ENCODE results near the gene SAMD8.
A peak's percentile ranks its signal among the peaks of the same experiment; 100 is the strongest.

Gene SAMD8

DNA sequence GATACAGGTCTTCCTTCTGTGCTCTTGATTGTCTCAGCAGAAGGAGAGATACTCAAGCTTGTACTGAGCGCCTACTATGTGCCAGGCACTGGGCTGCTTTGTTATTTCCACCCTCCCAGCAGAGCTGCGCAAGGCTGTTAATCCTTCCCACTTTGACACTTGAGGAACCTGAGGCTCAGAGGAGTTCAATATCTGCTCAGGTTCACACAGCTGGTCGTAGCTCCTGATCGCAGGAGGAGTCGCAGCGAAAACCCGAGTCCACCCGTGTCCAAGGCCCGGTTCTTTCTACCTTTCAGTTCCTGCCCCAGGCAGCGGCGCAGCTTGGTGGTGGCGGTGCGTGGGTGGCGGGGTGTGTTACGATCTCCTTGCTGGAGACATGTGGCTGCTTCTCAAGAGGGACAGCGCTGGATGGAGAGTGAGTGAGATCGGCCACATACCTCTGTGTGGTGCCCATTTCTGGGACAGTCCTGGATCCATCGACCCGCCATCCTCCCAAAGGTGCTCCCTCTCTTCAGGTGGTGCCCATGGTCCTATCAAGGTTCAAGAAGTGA is 26.5 kb upstream of the SAMD8 start:
- Histone ChIP-seq H2BK120ac (ENCODE audit: low read depth, low read length) (no peak overlapping the region), H4K91ac (ENCODE audit: low read depth, low read length, poor library complexity) (no peak overlapping the region), H2BK12ac (ENCODE audit: low read length) (no peak overlapping the region), H2AK5ac (ENCODE audit: low read depth, low read length) (peak overlapping the region; percentile 39), H3K23ac (ENCODE audit: low read depth, low read length, poor library complexity) (no peak overlapping the region), H4K8ac (ENCODE audit: low read depth, low read length) (no peak overlapping the region), H3K36me3 (replicated peaks in 1 of 2; ENCODE audit: control insufficient read depth in 2 of 2, insufficient read depth in 2 of 2, low read length in 2 of 2) (no peaks in the 10 kb centered on the region), H3K79me1 (ENCODE audit: low read depth, low read length) (no peaks in the 10 kb centered on the region), H2BK5ac (ENCODE audit: low read length) (no peak overlapping the region), H3K4me3 (ENCODE audit: low read length in 2 of 2) (peak overlapping the region in 1 of 2 donors; percentile 21), H3K14ac (ENCODE audit: low read length) (no peak overlapping the region), H3K27ac (replicated peaks; ENCODE audit: low read length) (no peak overlapping the region), H2AFZ (ENCODE audit: low read length) (peak overlapping the region; percentile 39), H3K9ac (ENCODE audit: low read depth, low read length, poor library complexity) (no peak overlapping the region), H3K18ac (ENCODE audit: low read length) (peak overlapping the region; percentile 13), H2BK15ac (ENCODE audit: low read length) (no peak overlapping the region), H3K27me3 (ENCODE audit: control insufficient read depth in 3 of 3, insufficient read depth in 3 of 3, low read depth in 1 of 3, low read length in 3 of 3) (no peaks in the 10 kb centered on the region), H3K4me1 (ENCODE audit: control insufficient read depth in 2 of 2, insufficient read depth in 1 of 2, low read depth in 1 of 2, low read length in 2 of 2) (peaks cover 13 to 26% of the 10 kb centered on the region in 2 donors), H3K4me2 (ENCODE audit: insufficient read depth, low read length, poor library complexity, severe bottlenecking) (no peak overlapping the region), H3K4ac (ENCODE audit: low read length) (no peak overlapping the region), H3K9me3 (replicated peaks in 1 of 2; ENCODE audit: control insufficient read depth in 2 of 2, insufficient read depth in 1 of 2, low read depth in 1 of 2, low read length in 2 of 2) (peaks cover 4 to 5% of the 10 kb centered on the region in 2 donors)
- no CpG with 5 or more reads among the region's 19 CpGs for WGBS, 2 donors (ENCODE audit: extremely low coverage in 2 of 2, insufficient read length in 2 of 2, insufficient replicate concordance in 1 of 2)
- no peak for DNase-seq (ENCODE audit: low spot score)

DNA sequence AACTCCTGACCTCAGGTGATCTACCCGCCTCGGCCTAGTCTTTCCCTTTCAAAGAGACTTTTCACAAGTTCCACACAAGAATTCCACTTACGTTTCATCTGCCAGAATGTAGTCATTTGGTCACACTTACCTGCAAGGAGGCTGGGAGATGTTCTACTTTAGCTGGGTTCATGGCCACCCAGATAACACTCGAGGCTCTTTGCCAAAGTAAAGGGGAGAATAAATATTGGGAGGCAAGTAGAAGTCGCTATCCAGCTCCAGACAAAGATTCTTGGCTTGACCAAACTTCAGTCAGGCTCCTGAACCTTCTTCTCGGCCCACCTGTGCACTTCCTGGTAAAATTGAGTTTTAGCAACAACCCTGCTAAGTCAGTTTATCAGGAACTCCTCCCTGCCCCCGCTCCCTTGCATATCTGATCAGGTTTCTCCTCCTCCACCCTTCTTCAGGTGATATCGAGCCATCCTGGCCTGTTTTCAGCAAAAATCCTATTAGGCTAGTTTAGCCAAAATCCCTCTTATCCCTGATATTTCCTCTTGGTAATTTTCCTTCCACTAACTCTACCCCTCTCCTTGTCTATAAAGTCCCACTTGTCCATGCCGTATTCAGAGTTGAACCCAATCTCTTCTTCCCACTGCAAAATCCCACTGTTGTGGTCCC is 25.1 kb upstream of the SAMD8 start:
- H2BK15ac ChIP-seq (ENCODE audit: low read length): no peak overlapping the region
- H2BK5ac ChIP-seq (ENCODE audit: low read length): no peak overlapping the region
- H3K9ac ChIP-seq (ENCODE audit: low read depth, low read length, poor library complexity): no peak overlapping the region
- no peak overlapping the region for H3K27ac ChIP-seq (replicated peaks; ENCODE audit: low read length)
- no peak for DNase-seq (ENCODE audit: low spot score)
- no peak overlapping the region for H3K4ac ChIP-seq (ENCODE audit: low read length)
- WGBS, 2 donors (ENCODE audit: extremely low coverage in 2 of 2, insufficient read length in 2 of 2, insufficient replicate concordance in 1 of 2): no CpG with 5 or more reads among the region's 9 CpGs
- H3K27me3 ChIP-seq (ENCODE audit: control insufficient read depth in 3 of 3, insufficient read depth in 3 of 3, low read depth in 1 of 3, low read length in 3 of 3): no peaks in the 10 kb centered on the region
- H4K8ac ChIP-seq (ENCODE audit: low read depth, low read length): no peak overlapping the region
- H3K79me1 ChIP-seq (ENCODE audit: low read depth, low read length): no peaks in the 10 kb centered on the region
- no peak overlapping the region for H2AFZ ChIP-seq (ENCODE audit: low read length)
- H3K9me3 ChIP-seq (replicated peaks in 1 of 2; ENCODE audit: control insufficient read depth in 2 of 2, insufficient read depth in 1 of 2, low read depth in 1 of 2, low read length in 2 of 2): peaks cover 2% of the 10 kb centered on the region in 2 donors
- H2BK12ac ChIP-seq (ENCODE audit: low read length): no peak overlapping the region
- H3K18ac ChIP-seq (ENCODE audit: low read length): no peak overlapping the region
- no peak overlapping the region for H3K4me3 ChIP-seq (ENCODE audit: low read length in 2 of 2)
- no peak overlapping the region for H3K14ac ChIP-seq (ENCODE audit: low read length)
- H3K4me2 ChIP-seq (ENCODE audit: insufficient read depth, low read length, poor library complexity, severe bottlenecking): no peak overlapping the region
- H3K36me3 ChIP-seq (replicated peaks in 1 of 2; ENCODE audit: control insufficient read depth in 2 of 2, insufficient read depth in 2 of 2, low read length in 2 of 2): no peaks in the 10 kb centered on the region
- no peak overlapping the region for H3K23ac ChIP-seq (ENCODE audit: low read depth, low read length, poor library complexity)
- no peak overlapping the region for H2AK5ac ChIP-seq (ENCODE audit: low read depth, low read length)
- no peak overlapping the region for H4K91ac ChIP-seq (ENCODE audit: low read depth, low read length, poor library complexity)
- H3K4me1 ChIP-seq (ENCODE audit: control insufficient read depth in 2 of 2, insufficient read depth in 1 of 2, low read depth in 1 of 2, low read length in 2 of 2): peaks cover 13 to 22% of the 10 kb centered on the region in 2 donors
- no peak overlapping the region for H2BK120ac ChIP-seq (ENCODE audit: low read depth, low read length)

DNA sequence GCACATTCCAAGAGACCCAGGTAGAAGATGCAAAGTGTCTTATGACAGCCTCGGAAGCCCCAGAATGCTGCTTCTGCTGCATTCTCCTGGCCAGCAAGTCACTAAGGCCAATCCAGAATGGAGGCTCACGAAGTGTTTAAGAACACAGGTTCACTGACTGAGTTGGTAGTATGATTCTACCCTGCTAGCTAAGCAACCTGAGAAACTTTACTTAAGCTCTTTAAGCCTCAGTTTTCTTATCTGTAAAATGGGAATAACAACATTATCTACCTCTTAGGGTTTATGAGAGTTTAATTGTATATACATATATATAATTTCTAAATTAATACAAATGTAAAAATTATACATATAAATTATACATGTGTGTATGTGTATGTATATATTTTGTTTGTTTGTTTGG is 22.8 kb upstream of the SAMD8 start:
- Histone ChIP-seq H3K4me3 (ENCODE audit: low read length in 2 of 2) (no peak overlapping the region), H3K27me3 (ENCODE audit: control insufficient read depth in 3 of 3, insufficient read depth in 3 of 3, low read depth in 1 of 3, low read length in 3 of 3) (no peaks in the 10 kb centered on the region), H2BK12ac (ENCODE audit: low read length) (no peak overlapping the region), H3K27ac (replicated peaks; ENCODE audit: low read length) (no peak overlapping the region), H2AK5ac (ENCODE audit: low read depth, low read length) (no peak overlapping the region), H3K23ac (ENCODE audit: low read depth, low read length, poor library complexity) (peak overlapping the region; percentile 44), H3K4ac (ENCODE audit: low read length) (no peak overlapping the region), H3K9ac (ENCODE audit: low read depth, low read length, poor library complexity) (no peak overlapping the region), H3K4me1 (ENCODE audit: control insufficient read depth in 2 of 2, insufficient read depth in 1 of 2, low read depth in 1 of 2, low read length in 2 of 2) (peaks cover 13 to 22% of the 10 kb centered on the region in 2 donors), H3K14ac (ENCODE audit: low read length) (no peak overlapping the region), H2AFZ (ENCODE audit: low read length) (no peak overlapping the region), H2BK15ac (ENCODE audit: low read length) (no peak overlapping the region), H3K9me3 (replicated peaks in 1 of 2; ENCODE audit: control insufficient read depth in 2 of 2, insufficient read depth in 1 of 2, low read depth in 1 of 2, low read length in 2 of 2) (no peaks in the 10 kb centered on the region), H3K4me2 (ENCODE audit: insufficient read depth, low read length, poor library complexity, severe bottlenecking) (no peak overlapping the region), H4K8ac (ENCODE audit: low read depth, low read length) (no peak overlapping the region), H2BK5ac (ENCODE audit: low read length) (no peak overlapping the region), H3K18ac (ENCODE audit: low read length) (peak overlapping the region; percentile 30), H3K36me3 (replicated peaks in 1 of 2; ENCODE audit: control insufficient read depth in 2 of 2, insufficient read depth in 2 of 2, low read length in 2 of 2) (no peaks in the 10 kb centered on the region), H3K79me1 (ENCODE audit: low read depth, low read length) (no peaks in the 10 kb centered on the region), H2BK120ac (ENCODE audit: low read depth, low read length) (no peak overlapping the region), H4K91ac (ENCODE audit: low read depth, low read length, poor library complexity) (no peak overlapping the region)
- WGBS, 2 donors (ENCODE audit: extremely low coverage in 2 of 2, insufficient read length in 2 of 2, insufficient replicate concordance in 1 of 2): no CpG with 5 or more reads among the region's 2 CpGs
- no peak for DNase-seq (ENCODE audit: low spot score)

DNA sequence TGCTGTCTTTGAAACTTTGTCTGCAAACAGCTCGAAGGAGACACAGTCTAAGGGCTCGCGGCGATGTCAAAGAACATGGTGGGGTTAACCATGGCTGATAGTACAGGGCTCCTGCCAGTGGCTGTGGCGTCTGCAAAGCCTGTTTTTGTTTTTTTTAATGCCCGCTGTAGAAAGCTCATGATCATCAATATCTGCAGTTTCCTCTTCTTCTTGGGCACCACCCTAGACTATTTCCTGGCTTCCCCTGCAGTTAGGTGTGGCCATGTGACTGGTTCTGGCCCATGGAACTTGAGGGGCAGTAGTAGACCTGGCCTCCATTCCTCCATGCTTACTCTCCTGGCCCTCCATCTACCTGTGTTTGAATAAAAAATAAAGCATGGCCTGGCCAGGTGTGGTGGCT is 21.8 kb upstream of the SAMD8 start:
- H3K4me1 ChIP-seq (ENCODE audit: control insufficient read depth in 2 of 2, insufficient read depth in 1 of 2, low read depth in 1 of 2, low read length in 2 of 2): peaks cover 6 to 13% of the 10 kb centered on the region in 2 donors
- H2BK5ac ChIP-seq (ENCODE audit: low read length): no peak overlapping the region
- no peak overlapping the region for H3K18ac ChIP-seq (ENCODE audit: low read length)
- no peaks in the 10 kb centered on the region for H3K9me3 ChIP-seq (replicated peaks in 1 of 2; ENCODE audit: control insufficient read depth in 2 of 2, insufficient read depth in 1 of 2, low read depth in 1 of 2, low read length in 2 of 2)
- no peak overlapping the region for H3K23ac ChIP-seq (ENCODE audit: low read depth, low read length, poor library complexity)
- WGBS, 2 donors (ENCODE audit: extremely low coverage in 2 of 2, insufficient read length in 2 of 2, insufficient replicate concordance in 1 of 2): no CpG with 5 or more reads among the region's 6 CpGs
- H2BK120ac ChIP-seq (ENCODE audit: low read depth, low read length): no peak overlapping the region
- H3K4me3 ChIP-seq (ENCODE audit: low read length in 2 of 2): no peak overlapping the region
- no peak overlapping the region for H3K4ac ChIP-seq (ENCODE audit: low read length)
- no peak overlapping the region for H4K91ac ChIP-seq (ENCODE audit: low read depth, low read length, poor library complexity)
- H3K4me2 ChIP-seq (ENCODE audit: insufficient read depth, low read length, poor library complexity, severe bottlenecking): no peak overlapping the region
- no peak overlapping the region for H2BK15ac ChIP-seq (ENCODE audit: low read length)
- no peaks in the 10 kb centered on the region for H3K79me1 ChIP-seq (ENCODE audit: low read depth, low read length)
- no peak overlapping the region for H2BK12ac ChIP-seq (ENCODE audit: low read length)
- no peak overlapping the region for H3K27ac ChIP-seq (replicated peaks; ENCODE audit: low read length)
- H2AFZ ChIP-seq (ENCODE audit: low read length): no peak overlapping the region
- H2AK5ac ChIP-seq (ENCODE audit: low read depth, low read length): no peak overlapping the region
- H4K8ac ChIP-seq (ENCODE audit: low read depth, low read length): no peak overlapping the region
- no peaks in the 10 kb centered on the region for H3K27me3 ChIP-seq (ENCODE audit: control insufficient read depth in 3 of 3, insufficient read depth in 3 of 3, low read depth in 1 of 3, low read length in 3 of 3)
- DNase-seq (ENCODE audit: low spot score): no peak
- H3K14ac ChIP-seq (ENCODE audit: low read length): no peak overlapping the region
- no peak overlapping the region for H3K9ac ChIP-seq (ENCODE audit: low read depth, low read length, poor library complexity)
- no peaks in the 10 kb centered on the region for H3K36me3 ChIP-seq (replicated peaks in 1 of 2; ENCODE audit: control insufficient read depth in 2 of 2, insufficient read depth in 2 of 2, low read length in 2 of 2)
